Stomach (tissue), 9 donors: Measurements from ENCODE around the gene FLII. TPM values are rescaled to one million over a fixed set of nuclear protein-coding genes. Genes with fewer than 3 reads are reported as not detected.

Experiments used
- DNase-seq, 2 donors: peaks; one replicate each; pipeline versions ENCODE4 v3.0.0 to v3.0.0-alpha.2; 2013 to 2019
- H3K27ac ChIP-seq, 5 donors: fragments of 200-600 bp in 4 of 5; sonication (generic) in 4 of 5; one replicate each; pipeline ENCODE4 v1.5.1; 2013 to 2019; ENCODE audit warnings: mild to moderate bottlenecking in 1 of 5, moderate library complexity in 1 of 5
- H3K27me3 ChIP-seq, 3 donors: fragments of 200-600 bp; sonication (generic); one replicate each; pipeline ENCODE4 v1.5.1; 2017 to 2019; ENCODE audit warnings: mixed run types in 1 of 3
- H3K36me3 ChIP-seq, 4 donors: fragments of 200-600 bp; sonication (generic); 1 replicate in 3 of 4; 2 replicates in 1 of 4; pipeline ENCODE4 v1.5.1; 2016 to 2019
- H3K4me1 ChIP-seq, 4 donors: fragments of 200-600 bp; sonication (generic); one replicate each; pipeline ENCODE4 v1.5.1; 2016 to 2019
- H3K4me3 ChIP-seq, 4 donors: fragments of 200-600 bp; sonication (generic) in 3 of 4; one replicate each; pipeline ENCODE4 v1.5.1; 2016 to 2019; ENCODE audit warnings: mild to moderate bottlenecking in 1 of 4
- H3K9me3 ChIP-seq, 4 donors: fragments of 200-600 bp; sonication (generic); one replicate each; pipeline ENCODE4 v1.5.1; 2016 to 2019
- EP300 ChIP-seq: sonication (generic); formaldehyde crosslinking; IDR thresholded peaks from one replicate; pipeline ENCODE4 v1.6.1; 2017; ENCODE audit warnings: antibody characterized with exemption
- POLR2A ChIP-seq, 4 donors: fragments of 450-650 bp; IDR thresholded peaks; one replicate each; pipeline ENCODE4 v1.6.1; 2016; ENCODE audit warnings: antibody characterized with exemption in 4 of 4, control low read depth in 2 of 4, mild to moderate bottlenecking in 1 of 4, moderate library complexity in 1 of 4
- POLR2AphosphoS5 ChIP-seq, 3 donors: sonication (generic); formaldehyde crosslinking; IDR thresholded peaks; one replicate each; pipeline ENCODE4 v1.6.1; 2016; ENCODE audit warnings: antibody characterized with exemption in 3 of 3
- WGBS, 5 donors: extraction: QIAGEN DNeasy Blood & Tissue Kit in 3 of 5; methylation state at CpG; one replicate each; pipeline versions ENCODE4 v1.1.5 to v1.1.7; 2013 to 2018; 5-methylcytosine and 5-hydroxymethylcytosine counted together
- intact Hi-C: fragments of 100-400 bp; cut with DNase I; formaldehyde crosslinking; loops from one replicate; pipeline ENCODE4 v1.15.1; 2023; ENCODE audit warnings: low total_unique reads
- polyA plus RNA-seq, 3 donors: library from polyadenylated mRNA; stranded (reverse); fragments of 200-250 nt; gene quantifications; one replicate each; pipeline ENCODE4 v1.2.3, GENCODE V29; 2013
- total RNA-seq, 5 donors: library from RNA; depleted of rRNA; stranded (reverse); fragments of >200 nt; gene quantifications; one replicate each; pipeline versions ENCODE4 v1.1.0 to v1.2.3, GENCODE V29; 2014 to 2016
- TF ChIP-seq, protein P1 (sequence below), 7 experiments: fragments of 450-650 bp in 4 of 7; fragments of 200-600 bp in 3 of 7; sonication (generic) in 3 of 7; IDR thresholded peaks; one replicate each; pipeline ENCODE4 v1.5.1; 2016 to 2019; ENCODE audit warnings: antibody characterized with exemption in 7 of 7, control low read depth in 2 of 7, mild to moderate bottlenecking in 1 of 7
- donor health status: healthy with polysubstance abuse.
- donor health status: Bipolar disorder and iron deficiency.
- donor health status: healthy.

Gene FLII
- total and polyA plus RNA-seq, 8 donors, result 107 to 677 (median 323) TPM

DNA sequence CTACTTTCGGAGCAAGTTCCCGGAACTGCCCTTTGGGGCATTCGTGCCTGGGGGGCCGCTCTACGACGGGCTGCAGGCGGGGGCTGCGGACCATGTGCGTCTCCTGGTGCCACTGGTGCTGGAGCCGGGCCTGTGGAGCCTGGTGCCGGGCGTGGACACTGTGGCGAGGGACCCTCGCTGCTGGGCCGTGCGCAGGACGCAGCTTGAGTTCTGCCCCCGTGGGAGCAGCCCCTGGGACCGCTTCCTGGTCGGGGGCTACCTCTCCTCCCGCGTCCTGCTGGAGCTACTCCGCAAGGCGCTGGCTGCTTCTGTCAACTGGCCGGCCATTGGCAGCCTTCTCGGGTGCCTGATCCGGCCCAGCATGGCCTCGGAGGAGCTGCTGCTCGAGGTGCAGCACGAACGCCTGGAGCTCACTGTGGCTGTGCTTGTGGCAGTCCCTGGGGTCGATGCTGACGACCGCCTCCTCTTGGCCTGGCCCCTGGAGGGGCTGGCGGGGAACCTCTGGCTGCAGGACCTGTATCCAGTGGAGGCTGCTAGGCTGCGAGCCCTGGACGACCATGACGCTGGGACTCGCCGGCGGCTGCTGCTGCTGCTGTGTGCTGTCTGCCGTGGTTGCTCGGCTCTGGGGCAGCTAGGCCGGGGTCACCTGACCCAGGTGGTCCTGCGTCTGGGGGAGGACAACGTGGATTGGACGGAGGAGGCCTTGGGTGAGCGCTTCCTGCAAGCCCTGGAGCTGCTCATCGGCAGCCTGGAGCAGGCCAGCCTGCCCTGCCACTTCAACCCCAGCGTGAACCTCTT lies 5.5 kb upstream of the FLII start:
- TF ChIP-seq, protein P1, sequence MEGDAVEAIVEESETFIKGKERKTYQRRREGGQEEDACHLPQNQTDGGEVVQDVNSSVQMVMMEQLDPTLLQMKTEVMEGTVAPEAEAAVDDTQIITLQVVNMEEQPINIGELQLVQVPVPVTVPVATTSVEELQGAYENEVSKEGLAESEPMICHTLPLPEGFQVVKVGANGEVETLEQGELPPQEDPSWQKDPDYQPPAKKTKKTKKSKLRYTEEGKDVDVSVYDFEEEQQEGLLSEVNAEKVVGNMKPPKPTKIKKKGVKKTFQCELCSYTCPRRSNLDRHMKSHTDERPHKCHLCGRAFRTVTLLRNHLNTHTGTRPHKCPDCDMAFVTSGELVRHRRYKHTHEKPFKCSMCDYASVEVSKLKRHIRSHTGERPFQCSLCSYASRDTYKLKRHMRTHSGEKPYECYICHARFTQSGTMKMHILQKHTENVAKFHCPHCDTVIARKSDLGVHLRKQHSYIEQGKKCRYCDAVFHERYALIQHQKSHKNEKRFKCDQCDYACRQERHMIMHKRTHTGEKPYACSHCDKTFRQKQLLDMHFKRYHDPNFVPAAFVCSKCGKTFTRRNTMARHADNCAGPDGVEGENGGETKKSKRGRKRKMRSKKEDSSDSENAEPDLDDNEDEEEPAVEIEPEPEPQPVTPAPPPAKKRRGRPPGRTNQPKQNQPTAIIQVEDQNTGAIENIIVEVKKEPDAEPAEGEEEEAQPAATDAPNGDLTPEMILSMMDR (IDR thresholded peaks at IDR 0.05), result no peak
- TF ChIP-seq POLR2AphosphoS5 (IDR thresholded peaks at IDR 0.05), result no peak
- TF ChIP-seq POLR2A (IDR thresholded peaks at IDR 0.05), result no peak
- no peak for DNase-seq
- intact Hi-C loops, result loop anchor here (10.0 kb wide), 1 partner anchor 51 kb away; the partner anchor contains the start of genes SMCR8 and TOP3A
- Histone ChIP-seq H3K27me3 (no peaks in the 10 kb centered on the region), H3K4me1 (peaks cover 26 to 42% (median 39%) of the 10 kb centered on the region in 4 donors), H3K9me3 (no peaks in the 10 kb centered on the region), H3K27ac (no peak overlapping the region), H3K36me3 (peaks cover 21 to 35% (median 31%) of the 10 kb centered on the region in 4 donors), H3K4me3 (no peak overlapping the region)
- WGBS, 5 donors, result 93 to 95% (median 94%) methylated on average over 26 to 50 of the region's 50 CpGs

GRCh38 chr17:18262641-18263040 lies 4.1 kb upstream of the FLII start:
- intact Hi-C loops, result loop anchor here (10.0 kb wide), 1 partner anchor 52 kb away; the partner anchor contains the start of genes SMCR8 and TOP3A
- Histone ChIP-seq H3K4me3 (no peak overlapping the region), H3K27me3 (no peaks in the 10 kb centered on the region), H3K36me3 (peaks cover 21 to 35% (median 31%) of the 10 kb centered on the region in 4 donors), H3K4me1 (peaks cover 27 to 46% (median 41%) of the 10 kb centered on the region in 4 donors), H3K9me3 (no peaks in the 10 kb centered on the region), H3K27ac (peak overlapping the region in 1 of 5 donors; percentile 29)
- TF ChIP-seq EP300, result no peak
- TF ChIP-seq, protein P1 (IDR thresholded peaks at IDR 0.05), result no peak
- no peak for TF ChIP-seq POLR2A (IDR thresholded peaks at IDR 0.05)
- TF ChIP-seq POLR2AphosphoS5 (IDR thresholded peaks at IDR 0.05), result no peak
- 38 to 81% (median 52%) methylated on average over 11 to 12 of the region's 12 CpGs for WGBS, 5 donors
- DNase-seq, result peak in 1 of 2 donors; percentile 68

GRCh38 chr17:18262111-18262510 lies 3.6 kb upstream of the FLII start:
- no peak for TF ChIP-seq EP300
- TF ChIP-seq, protein P1 (IDR thresholded peaks at IDR 0.05), result no peak
- no peak for TF ChIP-seq POLR2A (IDR thresholded peaks at IDR 0.05)
- TF ChIP-seq POLR2AphosphoS5 (IDR thresholded peaks at IDR 0.05), result no peak
- H3K36me3 ChIP-seq, result peaks cover 21 to 35% (median 31%) of the 10 kb centered on the region in 4 donors
- no peaks in the 10 kb centered on the region for H3K27me3 ChIP-seq
- 58 to 72% (median 63%) methylated on average over 2 of the region's 2 CpGs; no CpG with 5 or more reads in 1 of the 5 donors for WGBS, 5 donors
- intact Hi-C loops, result loop anchor here (10.0 kb wide), 1 partner anchor 53 kb away; the partner anchor contains the start of genes SMCR8 and TOP3A
- no peak for DNase-seq
- H3K4me3 ChIP-seq, result peak overlapping the region in 2 of 4 donors; percentile 84 to 92
- peaks cover 32 to 51% (median 46%) of the 10 kb centered on the region in 4 donors for H3K4me1 ChIP-seq
- peak overlapping the region in 3 of 5 donors; percentile 95 to 98 (median 96) for H3K27ac ChIP-seq
- H3K9me3 ChIP-seq, result no peaks in the 10 kb centered on the region

DNA sequence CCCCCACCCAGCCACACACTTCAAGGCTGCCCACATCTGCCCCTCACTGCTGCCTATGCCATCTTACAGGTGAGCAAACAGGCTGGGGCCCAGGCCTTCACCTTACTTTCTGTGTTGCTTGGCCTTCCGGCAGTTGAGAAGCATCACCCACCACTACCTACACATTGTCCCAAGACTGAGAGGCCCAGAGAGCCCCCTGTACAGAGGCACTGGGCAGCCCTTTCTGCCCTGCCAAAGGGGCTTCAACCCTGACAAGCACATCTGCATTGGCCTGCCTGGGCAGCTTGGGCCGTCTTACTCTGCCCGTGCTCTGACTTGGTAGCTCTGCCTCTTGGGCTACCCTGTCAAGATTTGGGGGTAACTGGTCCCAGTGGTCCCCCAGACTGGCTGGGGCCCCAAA lies 3.1 kb upstream of the FLII start:
- Histone ChIP-seq H3K4me3 (peak overlapping the region; percentile 84 to 94 (median 92)), H3K4me1 (peaks cover 37 to 56% (median 51%) of the 10 kb centered on the region in 4 donors), H3K9me3 (no peaks in the 10 kb centered on the region), H3K27ac (peak overlapping the region; percentile 94 to 98 (median 95)), H3K36me3 (peaks cover 21 to 35% (median 32%) of the 10 kb centered on the region in 4 donors), H3K27me3 (no peaks in the 10 kb centered on the region)
- no peak for DNase-seq
- intact Hi-C loops, result loop anchor here (10.0 kb wide), 1 partner anchor 53 kb away; the partner anchor contains the start of genes SMCR8 and TOP3A
- WGBS, 5 donors, result 71 to 82% (median 79%) methylated on average over 3 of the region's 3 CpGs
- TF ChIP-seq EP300 (no peak), POLR2AphosphoS5 (IDR thresholded peaks at IDR 0.05) (no peak), POLR2A (IDR thresholded peaks at IDR 0.05) (no peak)
- TF ChIP-seq, protein P1 (IDR thresholded peaks at IDR 0.05), result no peak
